ENCODE results near the gene GARIN5B.

Gene GARIN5B

DNA sequence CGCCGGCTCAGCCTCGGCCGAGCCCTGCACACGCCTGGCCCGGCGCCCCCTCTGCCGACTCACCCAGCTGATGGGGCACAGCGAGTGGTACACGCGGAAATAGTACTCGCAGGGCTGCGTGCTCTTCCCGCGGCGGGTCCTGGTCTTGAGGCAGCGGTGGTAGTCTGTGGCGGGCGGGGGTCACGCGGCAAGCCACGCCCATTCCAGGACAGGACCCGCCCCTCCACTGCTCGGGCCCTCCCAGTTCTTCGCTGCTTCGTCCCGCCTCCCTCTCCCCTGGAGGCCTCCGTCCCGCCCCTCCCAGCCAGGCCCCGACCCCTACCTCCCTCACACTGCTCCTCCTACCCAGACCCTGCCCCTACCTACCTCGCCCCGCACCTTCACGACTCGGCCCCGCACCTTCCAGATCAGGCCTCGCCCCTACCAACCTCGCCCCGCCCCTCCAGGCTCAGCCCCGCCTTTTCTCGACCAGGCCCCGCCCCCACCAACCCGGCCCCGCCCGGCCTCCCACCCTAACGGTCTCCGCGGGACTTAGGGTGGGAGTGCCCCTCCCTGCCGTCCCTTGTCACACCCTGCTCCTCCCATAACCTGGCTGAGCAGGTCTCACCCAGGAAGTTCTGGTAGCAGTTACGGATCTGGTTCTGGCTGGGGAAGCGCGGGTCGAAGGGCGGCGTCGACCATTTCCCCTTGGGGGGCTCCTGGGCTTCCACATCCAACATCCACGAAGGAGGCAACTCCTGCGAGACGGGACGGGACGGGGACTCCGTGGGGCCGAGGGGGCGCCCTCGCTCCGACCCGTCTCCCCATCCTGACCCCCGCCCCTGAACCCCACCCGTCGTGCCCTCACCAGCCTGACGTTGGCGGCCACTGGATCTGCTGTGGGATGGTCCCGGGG lies 9.0 kb downstream of the GARIN5B start:
- no peak for DNase-seq
- Histone ChIP-seq H3K9me3 (replicated peaks; ENCODE audit: insufficient read depth, low read length) (no peaks in the 10 kb centered on the region), H3K4me2 (ENCODE audit: low read depth, low read length) (peak overlapping the region; percentile 60)

DNA sequence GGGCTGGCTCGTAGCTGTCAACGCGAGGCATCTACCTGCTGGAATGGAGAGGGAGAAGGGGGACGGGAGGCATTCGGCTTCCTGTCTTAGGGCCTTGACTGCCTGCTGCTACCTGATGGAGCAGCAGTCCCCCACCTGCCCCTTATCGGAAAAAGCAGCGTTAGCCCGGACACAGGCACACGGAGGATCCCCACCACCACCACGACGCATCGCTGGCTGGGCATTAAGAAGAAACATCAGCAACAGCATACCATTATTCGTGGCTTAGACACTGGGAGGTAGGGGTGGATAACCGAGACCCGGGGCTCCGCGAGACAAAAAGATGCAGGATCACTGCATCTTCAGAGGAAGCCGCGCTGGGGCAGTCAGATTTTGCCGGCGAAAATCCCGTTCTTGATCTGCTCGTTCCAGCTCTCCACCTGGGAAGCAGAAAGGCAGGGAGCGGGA lies 9.7 kb downstream of the GARIN5B start:
- Histone ChIP-seq H3K27ac (ENCODE audit: low read length) (no peak overlapping the region), H4K20me1 (ENCODE audit: insufficient read depth, low read length) (no peaks in the 10 kb centered on the region), H3K27me3 (replicated peaks; ENCODE audit: insufficient read depth, low read length) (peaks cover 66% of the 10 kb centered on the region), H3F3A (ENCODE audit: insufficient read depth, low read length) (no peaks in the 10 kb centered on the region; the same call in 1 of the 2 replicates), H3K36me3 (replicated peaks; ENCODE audit: insufficient read depth, low read length) (no peaks in the 10 kb centered on the region), H3K9me2 (replicated peaks; ENCODE audit: insufficient read depth, low read length) (no peaks in the 10 kb centered on the region), H3K4me2 (ENCODE audit: low read depth, low read length) (peak overlapping the region; percentile 60), H3K4me1 (ENCODE audit: low read length) (no peaks in the 10 kb centered on the region), H3K9me3 (replicated peaks; ENCODE audit: insufficient read depth, low read length) (no peaks in the 10 kb centered on the region), H3K9ac (ENCODE audit: low read length) (no peak overlapping the region), H2AFZ (ENCODE audit: low read length) (0 out of 2 replicates have a peak overlapping the region, but pooled peaks have one; percentile 4), H3K4me3 (ENCODE audit: low read length) (peak overlapping the region; percentile 34; the same call in 1 of the 2 replicates), H3K79me2 (ENCODE audit: low read length) (no peaks in the 10 kb centered on the region)
- DNase-seq = no peak
- TF ChIP-seq EZH2 (optimal IDR thresholded peaks at IDR 0.05; ENCODE audit: low read depth, low read length) = peak; percentile 55
- no peak for TF ChIP-seq EZH2phosphoT487 (IDR thresholded peaks at IDR 0.05; ENCODE audit: low read length)
- TF ChIP-seq, protein P1, sequence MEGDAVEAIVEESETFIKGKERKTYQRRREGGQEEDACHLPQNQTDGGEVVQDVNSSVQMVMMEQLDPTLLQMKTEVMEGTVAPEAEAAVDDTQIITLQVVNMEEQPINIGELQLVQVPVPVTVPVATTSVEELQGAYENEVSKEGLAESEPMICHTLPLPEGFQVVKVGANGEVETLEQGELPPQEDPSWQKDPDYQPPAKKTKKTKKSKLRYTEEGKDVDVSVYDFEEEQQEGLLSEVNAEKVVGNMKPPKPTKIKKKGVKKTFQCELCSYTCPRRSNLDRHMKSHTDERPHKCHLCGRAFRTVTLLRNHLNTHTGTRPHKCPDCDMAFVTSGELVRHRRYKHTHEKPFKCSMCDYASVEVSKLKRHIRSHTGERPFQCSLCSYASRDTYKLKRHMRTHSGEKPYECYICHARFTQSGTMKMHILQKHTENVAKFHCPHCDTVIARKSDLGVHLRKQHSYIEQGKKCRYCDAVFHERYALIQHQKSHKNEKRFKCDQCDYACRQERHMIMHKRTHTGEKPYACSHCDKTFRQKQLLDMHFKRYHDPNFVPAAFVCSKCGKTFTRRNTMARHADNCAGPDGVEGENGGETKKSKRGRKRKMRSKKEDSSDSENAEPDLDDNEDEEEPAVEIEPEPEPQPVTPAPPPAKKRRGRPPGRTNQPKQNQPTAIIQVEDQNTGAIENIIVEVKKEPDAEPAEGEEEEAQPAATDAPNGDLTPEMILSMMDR (IDR thresholded peaks at IDR 0.05; ENCODE audit: low read length) = no peak

More for the DNA sequence above, 9.0 kb downstream of the GARIN5B start:
- H3K9ac ChIP-seq (ENCODE audit: low read length) = no peak overlapping the region
- no peaks in the 10 kb centered on the region for H3K9me2 ChIP-seq (replicated peaks; ENCODE audit: insufficient read depth, low read length)
- H3K36me3 ChIP-seq (replicated peaks; ENCODE audit: insufficient read depth, low read length) = no peaks in the 10 kb centered on the region
- no peaks in the 10 kb centered on the region for H4K20me1 ChIP-seq (ENCODE audit: insufficient read depth, low read length)
- H3K79me2 ChIP-seq (ENCODE audit: low read length) = no peaks in the 10 kb centered on the region
- peak overlapping the region; percentile 4; the same call in 1 of the 2 replicates for H2AFZ ChIP-seq (ENCODE audit: low read length)
- H3K27ac ChIP-seq (ENCODE audit: low read length) = no peak overlapping the region
- peaks cover 66% of the 10 kb centered on the region for H3K27me3 ChIP-seq (replicated peaks; ENCODE audit: insufficient read depth, low read length)
- H3F3A ChIP-seq (ENCODE audit: insufficient read depth, low read length) = no peaks in the 10 kb centered on the region; the same call in 1 of the 2 replicates
- TF ChIP-seq, protein P1 (IDR thresholded peaks at IDR 0.05; ENCODE audit: low read length) = no peak
- no peak for TF ChIP-seq EZH2 (optimal IDR thresholded peaks at IDR 0.05; ENCODE audit: low read depth, low read length)
- TF ChIP-seq EZH2phosphoT487 (IDR thresholded peaks at IDR 0.05; ENCODE audit: low read length) = no peak
- H3K4me1 ChIP-seq (ENCODE audit: low read length) = no peaks in the 10 kb centered on the region
- H3K4me3 ChIP-seq (ENCODE audit: low read length) = peak overlapping the region; percentile 34; the same call in 1 of the 2 replicates

DNA sequence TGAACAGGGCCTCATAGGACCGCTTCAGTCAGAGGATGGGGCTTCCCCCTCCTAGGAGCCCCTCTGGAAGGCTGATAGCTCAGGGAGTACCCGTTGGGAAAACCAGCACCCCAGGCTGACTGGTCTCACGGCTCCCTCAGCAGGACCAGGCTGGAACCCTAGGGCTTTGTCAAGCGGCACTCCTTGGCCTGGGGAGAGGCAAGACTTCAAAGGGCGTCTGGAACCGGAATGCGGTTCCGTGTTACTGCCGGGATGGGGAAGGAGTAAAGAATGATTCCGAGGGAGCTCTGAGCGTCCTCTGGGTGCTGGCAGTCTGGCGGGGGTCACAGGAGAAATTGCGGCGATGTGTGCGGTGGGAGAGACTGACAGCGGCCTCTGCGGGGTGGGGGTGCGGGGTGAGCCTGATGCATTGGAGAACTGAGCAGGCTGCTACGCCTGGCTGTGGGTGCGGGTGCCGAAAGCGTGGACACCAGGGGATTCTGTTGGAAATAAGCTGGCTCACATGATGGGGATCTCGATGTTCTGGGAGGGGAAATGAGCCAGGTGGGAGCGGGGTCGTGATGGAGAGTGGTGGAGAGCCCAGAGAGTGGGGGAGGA lies 10.4 kb downstream of the GARIN5B start:
- Histone ChIP-seq H3K9me2 (replicated peaks; ENCODE audit: insufficient read depth, low read length) (no peaks in the 10 kb centered on the region), H3K9me3 (replicated peaks; ENCODE audit: insufficient read depth, low read length) (no peaks in the 10 kb centered on the region), H3K79me2 (ENCODE audit: low read length) (no peaks in the 10 kb centered on the region), H3K4me3 (ENCODE audit: low read length) (no peak overlapping the region), H3K4me1 (ENCODE audit: low read length) (no peaks in the 10 kb centered on the region), H2AFZ (ENCODE audit: low read length) (no peak overlapping the region), H3K4me2 (ENCODE audit: low read depth, low read length) (no peak overlapping the region), H3K27ac (ENCODE audit: low read length) (no peak overlapping the region), H3K36me3 (replicated peaks; ENCODE audit: insufficient read depth, low read length) (no peaks in the 10 kb centered on the region), H3F3A (ENCODE audit: insufficient read depth, low read length) (no peaks in the 10 kb centered on the region; the same call in 1 of the 2 replicates), H4K20me1 (ENCODE audit: insufficient read depth, low read length) (no peaks in the 10 kb centered on the region), H3K27me3 (replicated peaks; ENCODE audit: insufficient read depth, low read length) (peaks cover 66% of the 10 kb centered on the region), H3K9ac (ENCODE audit: low read length) (no peak overlapping the region)
- no peak for DNase-seq
- TF ChIP-seq, protein P1 (IDR thresholded peaks at IDR 0.05; ENCODE audit: low read length) = no peak
- TF ChIP-seq EZH2 (optimal IDR thresholded peaks at IDR 0.05; ENCODE audit: low read depth, low read length) (no peak), EZH2phosphoT487 (IDR thresholded peaks at IDR 0.05; ENCODE audit: low read length) (no peak)
